Body of pancreas (tissue), 4 donors: ENCODE results near the gene FAM83G.
"Not testable (repeated sequence)": the region's sequence is repeated elsewhere in the genome, so short reads cannot be mapped to it uniquely, and the experiment has no call there.

Experiments used
- CTCF ChIP-seq, 7 experiments: fragments of 450-650 bp in 4 of 7; fragments of 200-600 bp in 3 of 7; sonication (generic) in 3 of 7; IDR thresholded peaks; one replicate each; pipeline ENCODE4 v1.5.1; 2016 to 2019; ENCODE audit warnings: antibody characterized with exemption in 7 of 7
- POLR2A ChIP-seq, 3 donors: fragments of 450-650 bp; IDR thresholded peaks; one replicate each; pipeline ENCODE4 v1.6.1; 2016; ENCODE audit warnings: antibody characterized with exemption in 3 of 3, mild to moderate bottlenecking in 2 of 3

- not testable (repeated sequence) for TF ChIP-seq CTCF, POLR2A (IDR thresholded peaks at IDR 0.05)
Observed at GRCh38 chr17:19046782-19047375, 42.3 kb upstream of the FAM83G start, which contains the start of gene GRAP.
